Esophagus muscularis mucosa (tissue), 3 donors: ENCODE results near the gene CCDC201.

Experiments
- POLR2A ChIP-seq: fragments of 450-650 bp; IDR thresholded peaks from one replicate; pipeline ENCODE4 v1.6.1; 2017; ENCODE audit warnings: antibody characterized with exemption, moderate library complexity, mild to moderate bottlenecking, low read depth
- POLR2AphosphoS5 ChIP-seq, 2 donors: sonication (generic); formaldehyde crosslinking; IDR thresholded peaks; one replicate each; pipeline ENCODE4 v1.6.1; 2017; ENCODE audit warnings: antibody characterized with exemption in 2 of 2
- TF ChIP-seq, protein P1 (sequence below), 3 experiments: fragments of 200-600 bp in 2 of 3; fragments of 450-650 bp in 1 of 3; sonication (generic) in 2 of 3; IDR thresholded peaks; one replicate each; pipeline ENCODE4 v1.5.1; 2017 to 2019; ENCODE audit warnings: antibody characterized with exemption in 3 of 3, mild to moderate bottlenecking in 2 of 3, moderate library complexity in 1 of 3

DNA sequence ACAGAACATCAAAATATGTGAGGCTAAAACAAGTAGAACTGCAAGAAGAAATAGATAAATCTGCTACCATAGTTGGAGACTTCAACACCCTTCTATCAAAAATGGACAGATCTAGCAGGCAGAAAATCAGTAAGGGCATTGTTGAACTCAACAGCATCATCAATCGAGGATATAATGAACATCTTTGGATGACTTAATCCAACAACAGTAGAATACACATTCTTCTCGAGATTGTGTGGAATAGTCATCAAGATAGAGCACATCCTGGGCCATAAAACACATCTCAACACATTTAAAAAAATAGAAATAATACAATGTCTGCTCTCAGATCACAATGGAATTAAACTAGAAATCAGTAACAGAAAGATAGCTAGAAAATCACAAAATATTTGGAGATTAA, 25.3 kb upstream of the CCDC201 start:
- TF ChIP-seq, protein P1, sequence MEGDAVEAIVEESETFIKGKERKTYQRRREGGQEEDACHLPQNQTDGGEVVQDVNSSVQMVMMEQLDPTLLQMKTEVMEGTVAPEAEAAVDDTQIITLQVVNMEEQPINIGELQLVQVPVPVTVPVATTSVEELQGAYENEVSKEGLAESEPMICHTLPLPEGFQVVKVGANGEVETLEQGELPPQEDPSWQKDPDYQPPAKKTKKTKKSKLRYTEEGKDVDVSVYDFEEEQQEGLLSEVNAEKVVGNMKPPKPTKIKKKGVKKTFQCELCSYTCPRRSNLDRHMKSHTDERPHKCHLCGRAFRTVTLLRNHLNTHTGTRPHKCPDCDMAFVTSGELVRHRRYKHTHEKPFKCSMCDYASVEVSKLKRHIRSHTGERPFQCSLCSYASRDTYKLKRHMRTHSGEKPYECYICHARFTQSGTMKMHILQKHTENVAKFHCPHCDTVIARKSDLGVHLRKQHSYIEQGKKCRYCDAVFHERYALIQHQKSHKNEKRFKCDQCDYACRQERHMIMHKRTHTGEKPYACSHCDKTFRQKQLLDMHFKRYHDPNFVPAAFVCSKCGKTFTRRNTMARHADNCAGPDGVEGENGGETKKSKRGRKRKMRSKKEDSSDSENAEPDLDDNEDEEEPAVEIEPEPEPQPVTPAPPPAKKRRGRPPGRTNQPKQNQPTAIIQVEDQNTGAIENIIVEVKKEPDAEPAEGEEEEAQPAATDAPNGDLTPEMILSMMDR (IDR thresholded peaks at IDR 0.05), result no peak
- no peak for TF ChIP-seq POLR2AphosphoS5 (IDR thresholded peaks at IDR 0.05)
- no peak for TF ChIP-seq POLR2A
